T-helper 2 cell (primary cell): Measurements from ENCODE around the gene PPP1CA.
"Not testable (repeated sequence)": the region's sequence is repeated elsewhere in the genome, so short reads cannot be mapped to it uniquely, and the experiment has no call there.

Experiments used
- DNase-seq, 5 experiments: peaks; one replicate each; pipeline versions ENCODE4 v3.0.0 to v3.0.0-alpha.2; 2012 to 2022

The PPP1CA gene

DNA sequence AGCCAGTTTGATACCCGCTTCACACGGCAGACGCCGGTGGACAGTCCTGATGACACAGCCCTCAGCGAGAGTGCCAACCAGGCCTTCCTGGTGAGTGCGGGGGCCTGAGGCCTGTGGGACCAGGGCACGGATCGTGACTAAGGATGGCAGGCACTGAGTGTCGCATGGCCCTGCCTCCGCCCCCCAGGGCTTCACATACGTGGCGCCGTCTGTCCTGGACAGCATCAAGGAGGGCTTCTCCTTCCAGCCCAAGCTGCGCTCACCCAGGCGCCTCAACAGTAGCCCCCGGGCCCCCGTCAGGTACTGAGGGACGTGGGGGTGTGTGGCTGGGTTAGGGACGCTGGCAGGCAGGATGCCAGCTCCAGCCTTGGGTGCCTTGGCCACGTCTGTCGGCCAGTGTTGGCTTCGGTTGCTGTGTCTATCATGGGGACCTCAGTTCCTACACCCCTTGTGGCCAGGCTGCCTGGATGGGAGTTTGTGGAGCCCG, 32.8 kb upstream of the PPP1CA start:
- peak in 2 of 5 experiments; percentile 22 to 55 for DNase-seq

DNA sequence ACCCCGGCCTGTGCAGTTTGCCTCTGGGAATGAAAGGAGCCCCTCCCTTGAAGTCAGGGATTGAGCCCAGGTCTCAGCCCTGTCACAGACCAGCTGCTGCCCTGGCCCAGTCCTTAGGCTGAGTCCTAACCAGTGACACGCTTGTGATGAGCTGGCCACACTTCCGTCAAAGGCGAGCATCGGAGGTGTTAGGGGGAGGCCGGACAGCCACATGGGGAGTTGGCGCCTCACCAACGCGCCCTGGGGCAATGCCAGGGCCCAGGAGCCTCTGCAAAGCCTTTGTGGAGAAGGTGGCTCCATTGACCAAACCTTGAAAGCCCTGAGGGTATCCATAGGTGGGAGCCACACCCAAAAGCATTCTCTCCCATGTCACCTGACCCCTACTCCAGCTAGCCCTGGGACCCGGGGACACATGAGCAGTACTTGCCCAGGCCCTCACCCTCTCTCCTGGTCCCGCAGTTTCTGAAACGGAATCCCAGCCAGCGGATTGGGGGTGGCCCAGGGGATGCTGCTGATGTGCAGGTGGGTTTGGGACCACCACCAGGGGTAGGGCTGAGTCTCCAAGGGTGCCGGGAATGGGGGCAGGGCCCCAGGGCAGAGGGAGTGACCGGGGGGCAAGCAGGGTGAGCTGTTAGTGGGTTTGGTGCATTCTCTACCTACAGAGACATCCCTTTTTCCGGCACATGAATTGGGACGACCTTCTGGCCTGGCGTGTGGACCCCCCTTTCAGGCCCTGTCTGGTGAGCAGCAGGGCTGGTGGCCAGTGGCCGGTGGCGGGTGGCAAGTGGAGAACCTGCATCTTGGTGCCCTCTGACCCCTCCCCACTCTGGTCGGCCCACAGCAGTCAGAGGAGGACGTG, 32.1 kb upstream of the PPP1CA start:
- DNase-seq, result no peak

DNA sequence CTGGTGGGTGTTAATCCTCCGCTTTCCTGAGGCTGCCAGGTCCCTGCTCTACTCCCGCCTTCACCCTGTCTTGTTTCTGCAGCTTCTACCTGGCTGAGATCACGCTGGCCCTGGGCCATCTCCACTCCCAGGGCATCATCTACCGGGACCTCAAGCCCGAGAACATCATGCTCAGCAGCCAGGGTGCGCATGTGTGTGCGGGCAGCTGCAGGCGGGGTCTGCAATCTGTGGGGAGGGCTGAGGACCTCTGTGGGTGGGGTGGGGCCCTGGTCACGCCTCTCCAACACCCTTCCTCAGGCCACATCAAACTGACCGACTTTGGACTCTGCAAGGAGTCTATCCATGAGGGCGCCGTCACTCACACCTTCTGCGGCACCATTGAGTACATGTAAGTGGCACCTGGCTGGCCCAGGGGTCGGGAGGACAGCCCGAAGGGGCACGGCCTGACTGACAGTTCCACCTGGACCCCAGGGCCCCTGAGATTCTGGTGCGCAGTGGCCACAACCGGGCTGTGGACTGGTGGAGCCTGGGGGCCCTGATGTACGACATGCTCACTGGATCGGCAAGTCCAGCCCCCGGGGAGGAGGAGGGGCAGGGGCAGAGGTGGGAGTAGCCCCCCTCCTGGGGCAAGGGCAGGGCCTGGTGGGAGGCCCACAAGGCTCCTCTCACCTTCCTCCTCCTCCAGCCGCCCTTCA, 31.1 kb upstream of the PPP1CA start:
- no peak for DNase-seq

DNA sequence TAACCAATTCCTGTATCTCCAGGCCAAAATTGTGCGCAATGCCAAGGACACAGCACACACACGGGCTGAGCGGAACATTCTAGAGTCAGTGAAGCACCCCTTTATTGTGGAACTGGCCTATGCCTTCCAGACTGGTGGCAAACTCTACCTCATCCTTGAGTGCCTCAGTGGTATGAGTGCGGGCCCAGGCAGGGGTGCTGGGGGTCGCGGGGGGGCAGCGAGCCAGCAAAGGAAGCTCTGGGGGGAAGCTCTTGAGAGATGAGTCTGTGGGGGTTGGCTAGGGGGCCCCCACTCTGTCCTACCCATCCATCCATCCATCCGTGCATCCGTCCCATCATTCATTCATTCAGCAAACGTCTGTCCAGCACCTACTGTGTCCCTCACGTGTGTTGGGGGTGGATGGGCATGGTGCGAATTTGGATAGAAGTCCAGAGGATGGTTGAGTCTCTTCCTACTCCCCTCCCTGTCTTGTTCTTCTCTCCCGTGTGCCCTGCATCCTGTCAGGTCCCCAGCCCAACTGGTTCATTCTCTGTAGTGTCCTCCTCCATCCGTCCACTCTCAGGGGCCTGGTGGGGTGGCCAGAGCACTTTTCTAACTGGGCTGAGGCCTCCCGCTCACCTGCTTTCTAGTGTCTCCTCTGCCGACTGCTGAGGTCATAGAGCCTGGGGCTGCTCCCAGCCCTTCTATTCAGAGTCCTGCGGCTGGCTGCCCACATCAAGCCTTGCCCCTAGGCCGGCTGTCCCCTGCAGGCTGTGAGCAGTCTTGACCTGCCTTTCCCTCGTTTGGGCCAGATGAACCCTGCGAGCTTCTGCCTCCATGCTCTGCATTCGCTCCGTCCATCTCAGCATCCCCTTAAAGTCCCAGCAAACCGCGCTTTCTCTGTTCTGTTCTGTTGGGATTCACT, 29.9 kb upstream of the PPP1CA start:
- DNase-seq, result no peak

DNA sequence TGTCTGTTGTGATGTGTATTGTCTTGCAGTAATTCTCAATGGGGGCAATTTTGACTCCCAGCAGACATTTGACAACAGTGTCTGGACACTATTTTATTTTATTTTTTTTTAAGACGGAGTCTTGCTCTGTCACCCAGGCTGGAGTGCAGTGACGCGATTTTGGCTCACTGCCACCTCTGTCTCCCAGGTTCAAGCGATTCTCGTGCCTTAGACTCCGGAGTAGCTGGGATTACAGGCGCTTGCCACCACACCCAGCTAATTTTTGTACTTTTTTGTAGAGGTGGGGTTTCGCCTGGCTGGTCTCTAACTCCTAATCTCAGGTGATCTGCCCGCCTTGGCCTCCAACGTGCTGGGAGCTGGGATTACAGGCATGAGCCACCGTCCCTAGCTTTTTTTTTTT, 28.1 kb upstream of the PPP1CA start:
- DNase-seq, result no peak

DNA sequence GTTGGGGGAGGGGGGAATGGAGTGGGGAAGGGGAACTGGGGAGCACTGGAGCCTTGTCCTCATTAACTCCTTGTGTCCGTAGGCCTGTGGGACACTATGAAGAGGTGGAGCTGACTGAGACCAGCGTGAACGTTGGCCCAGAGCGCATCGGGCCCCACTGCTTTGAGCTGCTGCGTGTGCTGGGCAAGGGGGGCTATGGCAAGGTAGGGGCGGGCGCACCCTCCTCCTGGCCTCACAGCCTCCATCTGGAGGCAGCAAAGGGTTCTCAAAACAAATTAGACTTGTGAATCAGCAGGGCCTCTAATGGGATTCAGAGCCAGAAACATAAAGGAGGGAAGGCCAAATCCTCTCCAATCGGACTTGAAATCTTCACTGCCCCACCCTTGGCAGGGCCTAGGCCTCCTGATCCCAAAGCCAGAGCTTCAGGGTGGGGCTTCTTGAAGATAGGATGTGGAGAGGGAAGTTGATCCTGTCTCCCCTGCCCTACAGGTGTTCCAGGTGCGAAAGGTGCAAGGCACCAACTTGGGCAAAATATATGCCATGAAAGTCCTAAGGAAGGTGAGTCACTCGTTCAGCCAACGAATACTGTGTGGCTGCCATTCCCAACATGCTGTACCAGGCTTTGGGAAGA, 27.5 kb upstream of the PPP1CA start:
- DNase-seq, result no peak

DNA sequence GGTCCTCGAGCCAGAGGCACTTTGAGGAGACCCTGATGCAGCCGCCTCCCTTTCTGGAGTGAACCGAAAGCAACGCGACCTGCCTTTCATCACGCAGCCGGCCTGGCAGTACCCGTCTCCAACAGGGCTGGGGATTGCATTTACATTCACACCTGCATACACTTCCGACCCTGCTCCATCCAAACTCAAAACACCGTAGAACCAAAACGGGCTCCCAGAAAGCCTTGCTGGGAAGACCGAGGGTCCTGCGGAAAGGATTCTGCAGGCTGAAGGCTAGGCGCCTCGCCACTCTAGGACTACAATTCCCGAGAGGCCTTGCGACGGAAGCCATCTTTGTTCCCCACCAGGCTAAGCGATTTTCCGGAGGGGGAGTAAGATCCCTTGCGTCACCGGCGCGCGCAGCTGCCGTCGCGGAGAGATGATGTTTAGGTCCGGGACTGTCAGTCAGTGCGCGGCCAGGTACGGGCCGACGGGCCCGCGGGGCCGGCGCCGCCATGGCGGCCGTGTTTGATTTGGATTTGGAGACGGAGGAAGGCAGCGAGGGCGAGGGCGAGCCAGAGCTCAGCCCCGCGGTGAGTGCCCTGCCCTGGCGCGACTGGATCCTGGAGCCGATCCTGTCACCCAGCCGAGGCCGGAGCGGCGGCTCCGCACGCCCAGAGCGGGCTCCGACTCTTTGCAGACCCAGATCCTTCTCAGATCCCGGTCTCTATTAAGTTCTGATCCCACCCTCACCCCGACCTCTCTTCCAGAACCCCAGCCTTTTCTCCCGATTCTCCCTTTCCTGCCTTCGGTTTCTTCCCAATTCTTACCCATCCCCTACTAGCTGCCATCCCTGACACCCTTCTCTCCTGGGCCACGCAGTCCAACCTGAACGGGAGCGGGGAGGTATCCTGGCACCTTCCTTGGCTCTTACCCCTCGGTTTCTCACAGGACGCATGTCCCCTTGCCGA, 26.7 kb upstream of the PPP1CA start, which contains the start of gene RPS6KB2:
TSS of gene RPS6KB2 (plus strand) at position 443 of the 950 bp plus-strand sequence. CDS start at position 495, 52 bp downstream.
- DNase-seq, result peak; percentile 95 to 100 (median 98)

DNA sequence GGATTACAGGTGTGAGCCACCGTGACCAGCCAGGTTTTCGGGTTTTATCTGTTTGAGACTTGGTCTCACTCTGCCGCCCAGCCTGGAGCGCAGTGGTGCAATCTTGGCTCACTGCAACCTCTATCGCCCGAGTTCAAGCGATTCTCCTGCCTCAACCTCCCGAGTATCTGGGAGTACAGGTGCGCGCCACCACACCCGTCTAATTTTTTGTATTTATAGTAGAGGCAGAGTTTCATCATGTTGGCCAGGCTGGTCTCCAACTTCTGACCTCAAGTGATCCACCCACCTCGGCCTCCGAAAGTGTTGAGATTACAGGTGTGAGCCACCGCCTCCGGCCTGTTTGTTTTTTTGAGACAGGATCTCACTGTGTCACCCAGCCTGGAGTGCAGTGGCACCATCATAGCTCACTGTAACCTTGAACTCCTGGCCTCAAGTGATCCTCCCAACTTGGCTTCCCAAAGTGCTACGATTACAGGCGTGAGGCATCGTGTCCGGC, 25.8 kb upstream of the PPP1CA start:
- not testable (repeated sequence) for DNase-seq

DNA sequence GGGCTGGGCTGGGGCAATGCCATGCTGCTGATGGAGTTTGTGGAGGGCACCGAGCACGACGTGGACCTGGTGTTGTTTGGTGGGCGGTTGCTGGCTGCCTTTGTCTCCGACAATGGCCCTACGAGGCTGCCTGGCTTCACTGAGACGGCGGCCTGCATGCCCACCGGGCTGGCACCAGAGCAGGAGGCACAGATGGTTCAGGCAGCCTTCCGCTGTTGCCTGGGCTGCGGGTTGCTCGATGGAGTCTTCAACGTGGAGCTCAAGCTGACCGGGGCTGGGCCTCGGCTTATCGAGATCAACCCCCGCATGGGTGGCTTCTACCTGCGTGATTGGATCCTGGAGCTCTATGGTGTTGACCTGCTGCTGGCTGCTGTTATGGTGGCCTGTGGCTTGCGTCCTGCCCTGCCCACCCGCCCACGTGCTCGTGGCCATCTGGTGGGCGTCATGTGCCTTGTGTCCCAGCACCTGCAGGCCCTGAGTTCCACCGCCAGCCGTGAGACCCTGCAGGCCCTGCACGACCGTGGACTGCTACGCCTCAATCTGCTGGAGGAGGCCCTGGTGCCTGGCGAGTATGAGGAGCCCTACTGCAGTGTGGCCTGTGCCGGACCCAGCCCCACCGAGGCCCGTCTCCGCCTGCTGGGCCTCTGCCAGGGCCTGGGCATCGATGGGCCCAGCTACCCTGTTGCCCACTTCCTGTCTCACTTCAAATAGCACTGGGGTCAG, 22.4 kb upstream of the PPP1CA start:
- no peak for DNase-seq

DNA sequence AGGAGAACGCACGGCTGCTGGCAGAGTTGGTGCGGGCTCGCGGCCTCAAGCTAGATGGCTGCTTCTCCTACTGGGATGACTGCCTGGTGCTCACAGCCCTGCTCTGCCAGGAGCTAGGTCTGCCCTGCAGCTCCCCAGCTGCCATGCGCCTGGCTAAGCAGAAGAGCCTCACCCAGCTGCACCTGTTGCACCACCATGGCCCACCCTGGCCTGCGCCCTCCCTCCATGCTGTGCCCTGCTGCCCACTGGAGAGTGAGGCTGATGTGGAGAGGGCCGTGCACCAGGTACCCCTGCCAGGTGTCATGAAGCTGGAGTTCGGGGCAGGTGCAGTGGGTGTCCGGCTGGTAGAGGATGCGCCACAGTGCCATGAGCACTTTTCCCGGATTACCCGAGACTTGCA, 21.8 kb upstream of the PPP1CA start:
- DNase-seq, result no peak

DNA sequence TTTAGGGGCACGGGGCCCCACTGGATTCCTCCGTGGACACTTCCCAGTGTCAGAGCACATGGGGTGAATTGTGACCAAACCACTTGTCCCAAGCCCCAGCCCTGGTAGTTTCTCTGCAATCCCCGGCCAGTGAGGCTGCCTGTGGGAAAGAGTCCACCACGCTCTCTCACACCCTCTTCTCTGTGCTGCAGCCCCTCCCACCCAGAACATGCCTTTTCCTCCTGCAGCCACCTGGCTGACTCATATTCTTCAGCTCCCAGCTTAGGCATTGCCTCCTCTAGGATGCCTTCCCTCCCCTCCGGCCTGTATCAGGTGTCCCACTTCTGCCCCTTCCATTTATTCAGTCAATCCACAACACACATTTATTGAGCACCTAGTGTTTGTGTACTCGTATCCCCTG, 21.2 kb upstream of the PPP1CA start:
- DNase-seq, result no peak

DNA sequence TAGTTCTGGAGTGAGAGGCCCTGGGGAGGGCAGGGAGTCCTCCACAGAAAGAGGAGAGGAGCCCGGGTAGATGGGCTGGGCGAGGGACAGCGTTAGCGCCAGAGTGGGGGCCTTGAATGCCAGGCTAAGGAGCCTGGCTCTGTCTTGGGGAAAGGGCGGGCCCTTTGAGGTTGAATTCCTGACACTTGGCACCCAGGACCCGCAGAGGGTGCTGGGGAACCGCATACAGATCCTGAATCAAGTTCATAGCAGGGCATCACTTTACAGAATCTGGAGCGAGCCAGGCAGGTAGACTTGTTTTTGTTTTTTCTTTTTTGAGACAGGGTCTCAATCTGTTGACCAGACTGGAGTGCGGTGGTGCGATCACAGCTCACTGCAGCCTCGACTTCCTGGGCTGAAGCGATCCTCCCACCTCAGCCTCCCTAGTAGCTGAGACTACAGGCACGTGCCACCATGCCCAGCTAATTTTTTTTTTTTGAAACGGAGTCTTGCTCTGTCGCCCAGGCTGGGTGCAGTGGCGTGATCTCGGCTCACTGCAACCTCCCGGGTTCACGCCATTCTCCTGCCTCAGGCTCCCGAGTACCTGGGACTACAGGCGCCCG, 19.9 kb upstream of the PPP1CA start:
- no peak for DNase-seq

DNA sequence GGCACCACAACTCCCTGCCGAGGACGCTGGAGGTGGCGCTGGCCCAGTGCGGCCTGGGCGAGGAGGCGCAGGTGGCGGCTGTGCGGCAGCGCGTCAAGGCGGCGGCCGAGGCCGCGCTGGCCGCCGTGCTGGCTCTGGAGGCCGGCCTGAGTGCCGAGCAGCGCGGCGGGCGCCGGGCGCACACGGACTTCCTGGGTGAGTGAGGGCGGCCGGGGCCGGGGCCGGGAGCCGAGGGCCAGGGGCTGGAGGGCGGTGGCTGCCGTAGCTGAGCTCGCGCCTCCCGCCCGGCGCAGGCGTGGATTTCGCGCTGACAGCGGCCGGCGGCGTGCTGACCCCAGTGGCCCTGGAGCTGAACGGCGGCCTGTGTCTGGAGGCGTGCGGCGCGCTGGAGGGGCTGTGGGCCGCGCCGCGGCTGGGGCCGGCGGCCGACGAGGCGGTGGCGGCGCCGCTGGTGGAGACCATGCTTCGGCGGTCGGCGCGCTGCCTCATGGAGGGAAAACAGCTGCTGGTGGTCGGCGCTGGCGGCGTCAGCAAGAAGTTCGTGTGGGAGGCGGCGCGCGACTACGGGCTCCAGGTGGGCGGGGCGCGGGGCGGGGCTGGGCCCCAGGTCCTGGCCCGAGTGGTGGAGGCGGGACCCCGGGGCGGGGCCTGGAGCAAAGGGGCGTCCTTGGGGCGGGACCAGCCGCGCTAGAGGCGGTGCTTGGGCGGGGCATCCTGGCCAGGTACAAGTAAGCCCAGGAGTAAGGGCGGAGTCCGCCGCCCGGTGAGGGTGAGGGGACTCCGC, 19.2 kb upstream of the PPP1CA start:
- peak; percentile 94 to 100 (median 96) for DNase-seq

DNA sequence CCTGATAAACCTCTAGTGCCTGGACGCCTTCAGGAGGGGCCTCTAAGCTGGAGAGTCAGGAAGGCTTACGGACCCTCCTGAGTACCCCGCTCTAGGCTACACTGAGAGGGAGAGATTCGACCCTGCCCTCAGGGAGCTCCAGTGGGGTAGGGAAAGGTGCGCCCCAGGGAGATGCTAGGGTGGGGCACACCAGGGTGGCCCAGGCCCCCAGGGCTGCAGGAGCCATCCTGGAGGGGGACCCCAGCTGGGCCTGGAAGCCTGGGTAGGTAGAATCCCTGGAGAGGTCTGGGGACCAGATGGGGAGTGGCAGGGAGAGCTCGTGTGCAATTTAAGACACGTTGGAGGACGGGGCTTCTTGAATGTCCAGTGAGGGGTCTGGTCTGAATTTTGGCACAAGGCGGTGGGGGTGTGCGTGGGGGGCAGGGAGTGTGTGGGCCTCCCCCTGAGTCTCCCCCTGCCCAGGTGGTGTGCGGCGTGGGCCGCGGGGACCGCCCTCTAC, 18.5 kb upstream of the PPP1CA start:
- no peak for DNase-seq

DNA sequence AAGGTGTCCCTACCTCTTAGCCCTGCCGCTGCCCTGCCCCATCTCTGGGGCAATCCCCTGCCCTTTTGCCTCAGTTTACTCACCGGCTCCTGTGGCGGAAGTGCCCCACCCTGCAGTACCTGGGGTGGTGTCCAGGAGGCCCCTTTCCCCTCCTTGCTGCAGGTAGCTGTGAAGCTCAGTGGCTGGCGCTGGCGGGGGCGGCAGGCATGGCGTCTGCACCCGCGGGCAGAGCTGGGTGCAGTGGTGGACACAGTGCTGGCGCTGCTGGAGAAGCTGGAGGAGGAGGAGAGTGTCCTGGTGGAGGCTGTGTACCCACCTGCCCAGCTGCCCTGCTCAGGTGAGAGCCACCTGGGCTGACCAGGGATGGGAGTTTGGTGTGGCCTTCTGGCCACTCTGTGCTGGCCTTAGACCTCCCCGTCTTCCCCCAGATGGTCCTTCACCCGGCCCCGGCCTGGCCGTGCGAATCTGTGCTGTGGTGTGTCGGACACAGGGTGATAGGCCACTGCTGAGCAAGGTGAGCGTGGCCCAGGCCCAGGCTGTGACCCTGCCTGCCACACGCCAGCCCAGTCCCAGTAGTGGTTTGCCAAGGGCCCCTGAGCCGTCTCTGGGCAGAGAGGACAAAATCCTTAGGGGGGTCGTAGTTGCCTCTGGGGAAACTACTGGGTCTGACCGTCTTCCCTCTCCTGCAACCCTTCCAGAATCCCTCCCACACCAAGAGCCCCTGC, 17.8 kb upstream of the PPP1CA start:
- DNase-seq, result no peak

DNA sequence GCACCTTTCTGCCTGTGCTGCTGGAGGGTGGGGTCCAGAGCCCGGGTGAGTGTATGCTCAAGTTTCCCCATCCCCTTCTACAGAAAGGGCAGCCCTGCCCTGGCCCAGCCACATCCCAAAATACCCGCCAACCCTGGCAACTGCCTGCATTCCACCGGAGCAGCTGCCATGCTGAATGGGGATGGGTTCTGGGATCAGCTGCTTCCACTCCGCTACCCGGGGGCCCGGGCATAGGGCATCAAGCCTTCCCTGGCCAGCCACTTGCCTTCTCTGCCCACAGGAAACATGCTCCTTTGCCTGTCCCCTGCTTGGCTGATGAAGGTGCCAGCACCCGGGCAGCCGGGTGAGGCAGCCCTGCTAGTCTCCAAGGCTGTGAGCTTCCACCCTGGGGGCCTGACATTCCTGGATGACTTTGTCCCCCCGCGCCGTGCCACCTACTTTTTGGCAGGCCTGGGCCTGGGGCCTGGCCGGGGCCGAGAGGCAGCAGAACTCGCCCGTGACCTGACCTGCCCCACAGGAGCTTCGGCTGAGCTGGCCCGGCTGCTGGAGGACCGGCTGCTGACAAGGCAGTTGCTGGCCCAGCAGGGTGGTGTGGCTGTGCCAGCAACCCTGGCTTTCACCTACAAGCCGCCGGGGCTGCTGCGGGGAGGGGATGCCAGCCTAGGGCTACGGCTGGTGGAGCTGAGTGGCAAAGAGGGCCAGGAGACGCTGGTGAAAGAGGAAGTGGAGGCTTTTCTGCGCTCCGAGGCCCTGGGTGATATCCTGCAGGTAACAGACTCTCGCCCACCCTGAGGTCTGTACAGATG, 17.0 kb upstream of the PPP1CA start:
- DNase-seq, result peak in 1 of 5 experiments; percentile 55

DNA sequence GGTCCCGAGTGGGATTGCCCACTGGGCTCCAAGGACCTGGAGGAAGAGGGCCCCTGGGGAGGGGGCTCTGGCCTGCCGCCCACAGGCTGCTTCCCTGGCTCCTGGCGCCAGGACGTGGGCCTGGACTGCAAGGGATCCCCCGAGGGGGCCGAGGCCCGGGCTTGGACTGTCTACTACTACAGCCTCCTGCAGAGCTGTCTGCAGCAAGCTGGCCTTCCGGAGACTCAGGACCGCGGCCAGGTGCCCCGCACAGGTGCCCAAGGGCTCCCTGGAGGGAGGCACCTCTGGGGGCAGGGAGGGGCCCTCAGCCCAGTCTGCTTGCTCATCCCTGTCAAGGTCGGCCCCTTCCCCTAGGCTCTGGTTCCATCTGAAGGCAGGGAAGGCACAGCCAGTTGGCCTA, 15.8 kb upstream of the PPP1CA start:
- no peak for DNase-seq
